A549 treated with Mapracorat at 1 μM for 4 hours (cell line): ENCODE measurements around the gene SLC26A1. TPM values are rescaled to one million over a fixed set of nuclear protein-coding genes. Genes with fewer than 3 reads are reported as not detected.

ENCODE experiments used
- total RNA-seq: library from RNA; stranded (reverse); fragments of 200-300 nt; extraction: Qiagen RNA extraction; gene quantifications from 5 replicates; pipeline ENCODE4 v1.2.3, GENCODE V29; 2022

Gene SLC26A1
- 0.14 to 0.60 TPM (median 0.18 TPM) in 5 replicates for total RNA-seq

GRCh38 chr4:993111-994029, at the start of gene SLC26A1:
SLC26A1 (minus strand) TSS chr4:993404; CDS start chr4:991703, 1,701 bp downstream.

GRCh38 chr4:1011022-1011665, 17.9 kb upstream of the SLC26A1 start, which contains the start of gene FGFRL1:
FGFRL1 (plus strand) TSS chr4:1011626; CDS start chr4:1012486, 860 bp downstream.

GRCh38 chr4:986879-987623, 6.2 kb downstream of the SLC26A1 start, which contains the start of gene IDUA:
IDUA (plus strand) TSS chr4:987044; CDS start chr4:987085, 41 bp downstream.

GRCh38 chr4:973431-974397, 19.5 kb downstream of the SLC26A1 start, which contains the start of gene DGKQ:
DGKQ (minus strand) TSS chr4:973569; CDS start chr4:973482, 87 bp downstream.

Other genes starting within 250 kb of the SLC26A1 start
- gene CPLX1, start 167.3 kb downstream of the SLC26A1 start, total RNA-seq = 0.28 to 0.79 TPM (median 0.64 TPM) in 5 replicates
- gene GAK, start 61.1 kb downstream of the SLC26A1 start, total RNA-seq = 30.3 to 54.2 TPM (median 51.0 TPM) in 5 replicates
- 6.0 to 9.8 TPM (median 9.0 TPM) in 5 replicates for gene TMEM175, start 60.9 kb downstream of the SLC26A1 start, total RNA-seq
- 4.2 to 9.0 TPM (median 8.1 TPM) in 5 replicates for gene DGKQ, start 19.8 kb downstream of the SLC26A1 start, total RNA-seq
- 6.2 to 15.1 TPM (median 13.4 TPM) in 5 replicates for gene IDUA, start 6.4 kb downstream of the SLC26A1 start, total RNA-seq
- gene FGFRL1, start 18.2 kb upstream of the SLC26A1 start, total RNA-seq = 13.2 to 22.9 TPM (median 18.8 TPM) in 5 replicates
- 1.6 to 2.6 TPM (median 2.2 TPM) in 5 replicates for gene RNF212, start 120.2 kb upstream of the SLC26A1 start, total RNA-seq
- gene SPON2, start 179.2 kb upstream of the SLC26A1 start, total RNA-seq = 0.41 to 0.60 TPM (median 0.53 TPM) in 5 replicates